Ishikawa (cell line): ENCODE results near the gene PRPF19.

ENCODE experiments used
- CEBPB ChIP-seq: IDR thresholded peaks from 2 replicates; pipeline ENCODE4 v1.6.1; 2012
- EGR1 ChIP-seq: IDR thresholded peaks from 2 replicates; pipeline ENCODE4 v1.6.1; 2012
- EP300 ChIP-seq: IDR thresholded peaks from 2 replicates; pipeline ENCODE4 v1.6.1; 2012; ENCODE audit warnings: borderline replicate concordance
- FOXM1 ChIP-seq: IDR thresholded peaks from 2 replicates; pipeline ENCODE4 v1.6.1; 2012; ENCODE audit warnings: low read depth, borderline replicate concordance
- RAD21 ChIP-seq: IDR thresholded peaks from 2 replicates; pipeline ENCODE4 v1.6.1; 2012; ENCODE audit warnings: low read depth
- REST ChIP-seq: IDR thresholded peaks from 2 replicates; pipeline ENCODE4 v1.6.1; 2012; ENCODE audit warnings: low read depth, mild to moderate bottlenecking
- TAF1 ChIP-seq: IDR thresholded peaks from 2 replicates; pipeline ENCODE4 v1.6.1; 2012; ENCODE audit warnings: low read depth, mild to moderate bottlenecking
- TCF12 ChIP-seq: IDR thresholded peaks from 2 replicates; pipeline ENCODE4 v1.6.1; 2012; ENCODE audit warnings: low read depth

GRCh38 chr11:60859616-60860250 is 46.7 kb downstream of the PRPF19 start:
- TF ChIP-seq TAF1 = no peak
- TF ChIP-seq RAD21 = no peak
- no peak for TF ChIP-seq CEBPB
- TF ChIP-seq EGR1 = no peak
- TF ChIP-seq EP300 = no peak
- no peak for TF ChIP-seq TCF12
- no peak for TF ChIP-seq FOXM1
- TF ChIP-seq REST = no peak
